Prostate gland (tissue), 2 donors: ENCODE data around the gene OSBPL6. TPM values are rescaled to one million over a fixed set of nuclear protein-coding genes. Genes with fewer than 3 reads are reported as not detected.

Experiments used
- DNase-seq: peaks from one replicate; pipeline ENCODE4 v3.0.0-alpha.2; 2019; ENCODE audit warnings: low spot score
- H3K27ac ChIP-seq, 2 donors: fragments of 200-600 bp; sonication (generic); 2 replicates each; pipeline ENCODE4 v1.5.1; 2017 to 2019
- H3K27me3 ChIP-seq: fragments of 200-600 bp; sonication (generic); replicated peaks from 2 replicates; pipeline ENCODE4 v1.5.1; 2019; ENCODE audit not compliant: insufficient read depth
- H3K36me3 ChIP-seq, 2 donors: fragments of 200-600 bp; sonication (generic); 1 replicate in 1 of 2; 2 replicates in 1 of 2; pipeline versions ENCODE4 v1.5.1 to v1.8.1; 2017 to 2019
- H3K4me1 ChIP-seq: fragments of 200-600 bp; sonication (generic); replicated peaks from 2 replicates; pipeline ENCODE4 v1.5.1; 2019
- H3K4me3 ChIP-seq, 2 donors: fragments of 200-600 bp; sonication (generic); 2 replicates each; pipeline ENCODE4 v1.5.1; 2017 to 2019
- H3K9me3 ChIP-seq: fragments of 200-600 bp; sonication (generic); 2 replicates; pipeline ENCODE4 v1.5.1; 2017
- CTCF ChIP-seq, 4 experiments: fragments of 200-600 bp in 2 of 4; fragments of 450-650 bp in 2 of 4; sonication (generic) in 2 of 4; IDR thresholded peaks; 1 replicate in 3 of 4; 2 replicates in 1 of 4; pipeline ENCODE4 v1.5.1; 2016 to 2019; ENCODE audit warnings: antibody characterized with exemption in 4 of 4, mild to moderate bottlenecking in 2 of 4, moderate library complexity in 2 of 4
- POLR2A ChIP-seq: fragments of 450-650 bp; IDR thresholded peaks from one replicate; pipeline ENCODE4 v1.6.1; 2016; ENCODE audit warnings: antibody characterized with exemption, mild to moderate bottlenecking
- POLR2AphosphoS5 ChIP-seq: sonication (generic); formaldehyde crosslinking; IDR thresholded peaks from one replicate; pipeline ENCODE4 v1.6.1; 2017; ENCODE audit warnings: antibody characterized with exemption
- WGBS: methylation state at CpG from one replicate; pipeline ENCODE4 v1.1.5; 2018; 5-methylcytosine and 5-hydroxymethylcytosine counted together
- intact Hi-C: fragments of 100-400 bp; cut with DNase I; formaldehyde crosslinking; loops from one replicate; pipeline ENCODE4 v1.14.2; 2022
- total RNA-seq, 2 donors: library from RNA; depleted of rRNA; stranded (reverse); fragments of >200 nt; gene quantifications; one replicate each; pipeline ENCODE4 v1.1.0, GENCODE V29; 2016

The OSBPL6 gene
- total RNA-seq, 2 donors from 2014 or later = 2.4 to 10.8 TPM

DNA sequence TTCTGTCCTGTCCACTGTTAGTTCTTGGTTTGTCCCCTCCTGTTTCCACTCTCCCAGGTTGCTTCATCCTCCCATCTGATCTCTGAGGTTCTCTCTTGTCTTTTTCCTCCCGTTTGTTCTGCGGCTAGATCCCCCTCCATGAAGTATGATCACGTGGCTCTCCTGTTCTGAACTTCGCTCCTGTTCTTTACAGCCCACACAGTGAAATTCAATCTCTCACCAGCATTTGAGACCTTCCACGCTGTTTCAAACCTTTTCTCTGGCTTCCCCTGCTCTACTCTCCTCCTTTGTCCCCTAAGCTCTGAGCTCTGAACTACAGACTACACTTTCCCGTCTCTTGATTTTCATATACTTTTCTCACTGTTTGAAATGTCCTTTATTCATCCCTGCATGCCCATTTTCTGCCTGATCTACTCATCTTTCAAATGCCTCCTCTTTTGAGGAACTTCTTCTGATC, 83.5 kb downstream of the OSBPL6 start:
- intact Hi-C loops = loop anchor here (10.0 kb wide), 1 partner anchor 83 kb away; the partner anchor contains the start of gene OSBPL6
- Histone ChIP-seq H3K9me3 (no peaks in the 10 kb centered on the region), H3K36me3 (no peaks in the 10 kb centered on the region), H3K27ac (no peak overlapping the region), H3K4me1 (no peaks in the 10 kb centered on the region), H3K4me3 (no peak overlapping the region), H3K27me3 (no peaks in the 10 kb centered on the region)
- TF ChIP-seq POLR2AphosphoS5 = no peak
- TF ChIP-seq CTCF (IDR thresholded peaks at IDR 0.05) = no peak
- no peak for TF ChIP-seq POLR2A
- DNase-seq = no peak
- WGBS = 38% methylated on average over 6 of the region's 6 CpGs

DNA sequence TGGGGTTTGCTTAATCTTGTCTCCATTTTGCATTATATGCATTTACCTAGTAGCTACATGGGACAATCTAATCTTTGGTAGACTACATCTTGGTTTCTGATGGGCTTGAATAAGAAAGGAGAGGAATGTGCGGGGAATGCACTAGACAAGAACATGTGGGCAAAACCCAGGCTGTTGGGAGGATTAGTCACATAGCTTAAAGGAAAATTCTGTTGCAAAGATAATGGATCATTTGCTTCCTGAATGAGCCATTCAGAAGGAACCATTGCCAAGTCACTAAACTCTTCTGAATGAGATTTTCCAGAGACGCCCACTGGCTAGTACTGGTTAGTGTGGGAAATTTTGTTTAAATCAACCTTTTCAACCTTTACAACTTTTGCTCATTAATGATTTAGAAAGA, 84.8 kb downstream of the OSBPL6 start:
- Histone ChIP-seq H3K27ac (no peak overlapping the region), H3K27me3 (no peaks in the 10 kb centered on the region), H3K36me3 (no peaks in the 10 kb centered on the region), H3K4me1 (no peaks in the 10 kb centered on the region), H3K4me3 (no peak overlapping the region), H3K9me3 (no peaks in the 10 kb centered on the region)
- TF ChIP-seq POLR2A = no peak
- no peak for TF ChIP-seq CTCF (IDR thresholded peaks at IDR 0.05)
- TF ChIP-seq POLR2AphosphoS5 = no peak
- no peak for DNase-seq
- intact Hi-C loops = loop anchor here (10.0 kb wide), 1 partner anchor 84 kb away; the partner anchor contains the start of gene OSBPL6
- 79% methylated on average over 2 of the region's 2 CpGs for WGBS

DNA sequence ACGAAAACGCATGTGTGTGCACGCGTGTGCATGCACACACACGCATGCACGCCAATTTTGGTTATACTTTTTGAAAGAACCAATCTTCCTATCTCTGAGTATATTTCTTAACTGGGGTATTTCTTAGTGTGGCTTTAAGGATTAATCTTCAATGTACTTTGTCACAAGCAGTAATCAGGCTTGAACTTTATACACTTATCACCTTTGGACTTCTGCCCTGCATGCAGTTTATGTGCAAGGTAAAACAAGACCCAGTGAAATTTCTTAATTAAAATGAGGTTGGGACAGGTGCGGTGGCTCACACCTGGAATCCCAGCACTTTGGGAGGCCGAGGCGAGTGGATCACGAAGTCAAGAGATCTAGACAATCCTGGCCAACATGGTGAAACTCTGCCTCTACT, 85.3 kb downstream of the OSBPL6 start:
- Histone ChIP-seq H3K27me3 (no peaks in the 10 kb centered on the region), H3K9me3 (no peaks in the 10 kb centered on the region), H3K4me1 (no peaks in the 10 kb centered on the region), H3K4me3 (no peak overlapping the region), H3K36me3 (no peaks in the 10 kb centered on the region), H3K27ac (no peak overlapping the region)
- no peak for DNase-seq
- 96% methylated on average over 10 of the region's 10 CpGs for WGBS
- intact Hi-C loops = loop anchor here (5.0 to 10.0 kb wide), 2 partner anchors 85 to 147 kb away; partner anchors contain the start of gene OSBPL6
- TF ChIP-seq POLR2AphosphoS5 (no peak), CTCF (IDR thresholded peaks at IDR 0.05) (no peak), POLR2A (no peak)

DNA sequence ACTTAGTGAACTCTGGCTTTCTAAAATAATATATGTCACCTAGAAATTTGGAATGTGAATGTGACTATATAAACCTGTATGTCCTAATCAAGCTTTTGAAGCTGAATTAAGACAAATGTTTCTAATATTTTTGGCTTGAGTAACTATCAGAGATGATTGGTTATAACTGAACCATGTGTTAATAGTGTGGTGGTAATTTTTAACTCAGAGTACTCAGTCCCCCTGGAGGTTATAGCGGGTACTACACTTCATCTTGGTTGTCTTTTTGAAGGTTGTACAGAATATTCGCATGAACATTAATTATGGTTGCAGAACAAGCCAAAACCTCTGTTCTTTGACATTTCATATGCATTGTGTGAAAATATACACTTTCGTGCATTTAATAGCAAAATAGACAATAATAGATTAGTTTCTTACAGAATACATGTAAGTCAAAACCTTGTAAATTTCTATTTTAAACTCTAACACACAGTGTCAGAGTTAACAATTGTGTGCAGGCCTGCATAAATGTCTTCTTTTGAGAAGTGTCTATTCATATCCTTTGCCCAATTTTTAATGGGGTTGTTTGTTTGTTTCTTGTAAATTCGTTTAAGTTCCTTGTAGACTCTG, 86.0 kb downstream of the OSBPL6 start:
- 49% methylated on average over 4 of the region's 4 CpGs for WGBS
- TF ChIP-seq POLR2AphosphoS5 (no peak), POLR2A (no peak), CTCF (IDR thresholded peaks at IDR 0.05) (peak; percentile 59 to 77 (median 74))
- Histone ChIP-seq H3K4me1 (no peaks in the 10 kb centered on the region), H3K36me3 (no peaks in the 10 kb centered on the region), H3K4me3 (no peak overlapping the region), H3K27ac (no peak overlapping the region), H3K9me3 (no peaks in the 10 kb centered on the region), H3K27me3 (no peaks in the 10 kb centered on the region)
- intact Hi-C loops = loop anchor here (5.0 kb wide), 1 partner anchor 148 kb away; no protein-coding TSS in a partner anchor
- DNase-seq = peak; percentile 39
